NCI-H2171 (cell line): ENCODE measurements around the gene SETD3.

Experiments
- DNase-seq: peaks from one replicate; lab custom pipeline; 2025; lab: John Stamatoyannopoulos, UW

SETD3 gene

GRCh38 chr14:99393059-99393655 lies 87.5 kb downstream of the SETD3 start:
- DNase-seq: peak; percentile 33

GRCh38 chr14:99391671-99392070 lies 89.0 kb downstream of the SETD3 start:
- no peak for DNase-seq

GRCh38 chr14:99389174-99389826 lies 91.4 kb downstream of the SETD3 start:
- DNase-seq: no peak

- DNase-seq: no peak
Measured at GRCh38 chr14:99388286-99388685, 92.4 kb downstream of the SETD3 start.

- DNase-seq: no peak
Measured at GRCh38 chr14:99387880-99388279, 92.8 kb downstream of the SETD3 start.

GRCh38 chr14:99384450-99385417 lies 95.9 kb downstream of the SETD3 start:
- no peak for DNase-seq

- DNase-seq: no peak
Measured at GRCh38 chr14:99383472-99384449, 96.9 kb downstream of the SETD3 start.

GRCh38 chr14:99382781-99383471 lies 97.7 kb downstream of the SETD3 start:
- no peak for DNase-seq

- DNase-seq: no peak
Measured at GRCh38 chr14:99382071-99382470, 98.6 kb downstream of the SETD3 start.

GRCh38 chr14:99381688-99382060 lies 99.0 kb downstream of the SETD3 start:
- no peak for DNase-seq

- DNase-seq: no peak
Measured at GRCh38 chr14:99380991-99381687, 99.5 kb downstream of the SETD3 start.

- DNase-seq: no peak
Measured at GRCh38 chr14:99380402-99380801, 100.3 kb downstream of the SETD3 start.

- DNase-seq: no peak
Measured at GRCh38 chr14:99378782-99379214, 101.9 kb downstream of the SETD3 start.

- no peak for DNase-seq
Measured at GRCh38 chr14:99377951-99378350, 102.7 kb downstream of the SETD3 start.

GRCh38 chr14:99374964-99375363 lies 105.7 kb downstream of the SETD3 start:
- no peak for DNase-seq

GRCh38 chr14:99363616-99364290 lies 116.9 kb downstream of the SETD3 start:
- DNase-seq: no peak

- DNase-seq: no peak
Measured at GRCh38 chr14:99363051-99363450, 117.6 kb downstream of the SETD3 start.

- DNase-seq: no peak
Measured at GRCh38 chr14:99361596-99362215, 119.0 kb downstream of the SETD3 start.
